HG03135 (cell line): Measurements from ENCODE around the gene KRTAP4-12.
"Not testable (repeated sequence)": the region's sequence is repeated elsewhere in the genome, so short reads cannot be mapped to it uniquely, and the experiment has no call there.

Source experiments
- ATAC-seq: cut with Tn5 transposase; IDR thresholded peaks from one replicate; pipeline ENCODE4 v1.9.1; 2021; ENCODE audit warnings: mild to moderate bottlenecking, moderate library complexity; ENCODE audit not compliant: unreplicated experiment

KRTAP4-12 gene

DNA sequence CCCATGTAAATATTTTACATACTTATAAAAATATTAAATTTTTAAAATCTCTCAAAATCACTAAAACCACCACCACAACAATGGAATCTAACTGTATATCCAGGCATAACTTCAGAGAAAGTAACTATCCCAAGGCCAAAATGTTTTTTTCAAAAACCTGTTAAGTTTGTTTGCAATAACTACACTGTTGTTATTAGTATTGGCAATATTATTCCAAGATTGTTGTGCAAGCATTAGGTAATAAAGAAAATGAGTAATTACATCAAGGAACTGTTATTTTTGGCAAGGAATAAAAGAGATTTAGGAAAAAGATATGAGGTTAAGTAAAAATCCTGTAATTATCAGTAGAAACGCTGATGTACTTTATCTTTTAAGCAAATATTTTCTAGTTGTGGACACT, 3.4 kb upstream of the KRTAP4-12 start:
- no peak for ATAC-seq

DNA sequence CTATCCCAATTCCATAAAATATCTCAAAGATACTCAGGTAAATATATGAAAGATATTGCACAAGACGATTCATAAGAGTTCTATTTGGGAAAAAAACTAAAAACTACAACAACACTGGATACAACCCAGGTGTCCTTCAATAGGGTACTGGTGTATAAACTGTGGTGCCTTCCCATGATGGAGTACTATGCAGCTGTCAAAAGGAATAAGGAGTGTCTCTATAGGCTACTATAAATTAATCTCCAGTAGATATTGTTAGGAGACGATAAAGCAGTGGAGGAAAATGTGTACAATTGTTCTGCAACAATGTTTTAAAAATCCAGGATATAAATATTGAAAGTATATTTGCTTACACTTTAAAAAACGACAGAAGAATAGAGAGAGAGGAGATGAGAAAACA, 2.4 kb upstream of the KRTAP4-12 start:
- no peak for ATAC-seq

DNA sequence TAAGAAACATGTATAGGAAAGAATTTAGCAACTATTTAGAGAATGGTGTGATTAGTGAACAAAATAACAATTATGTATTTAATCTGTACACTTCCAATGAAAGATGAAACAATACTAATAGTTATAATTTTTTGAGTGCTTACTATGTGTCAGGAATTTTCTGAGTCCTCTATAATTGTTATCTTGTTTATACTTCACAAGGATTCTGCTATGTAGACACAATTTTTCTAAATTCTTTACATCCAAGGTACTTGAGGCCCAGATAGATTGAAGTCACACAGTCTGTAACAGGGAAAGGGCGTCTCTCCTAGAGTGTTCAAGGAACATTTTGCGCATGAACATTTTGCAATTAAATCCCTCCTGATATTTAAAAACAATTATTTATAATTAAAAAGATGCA, 1.1 kb upstream of the KRTAP4-12 start:
- no peak for ATAC-seq

DNA sequence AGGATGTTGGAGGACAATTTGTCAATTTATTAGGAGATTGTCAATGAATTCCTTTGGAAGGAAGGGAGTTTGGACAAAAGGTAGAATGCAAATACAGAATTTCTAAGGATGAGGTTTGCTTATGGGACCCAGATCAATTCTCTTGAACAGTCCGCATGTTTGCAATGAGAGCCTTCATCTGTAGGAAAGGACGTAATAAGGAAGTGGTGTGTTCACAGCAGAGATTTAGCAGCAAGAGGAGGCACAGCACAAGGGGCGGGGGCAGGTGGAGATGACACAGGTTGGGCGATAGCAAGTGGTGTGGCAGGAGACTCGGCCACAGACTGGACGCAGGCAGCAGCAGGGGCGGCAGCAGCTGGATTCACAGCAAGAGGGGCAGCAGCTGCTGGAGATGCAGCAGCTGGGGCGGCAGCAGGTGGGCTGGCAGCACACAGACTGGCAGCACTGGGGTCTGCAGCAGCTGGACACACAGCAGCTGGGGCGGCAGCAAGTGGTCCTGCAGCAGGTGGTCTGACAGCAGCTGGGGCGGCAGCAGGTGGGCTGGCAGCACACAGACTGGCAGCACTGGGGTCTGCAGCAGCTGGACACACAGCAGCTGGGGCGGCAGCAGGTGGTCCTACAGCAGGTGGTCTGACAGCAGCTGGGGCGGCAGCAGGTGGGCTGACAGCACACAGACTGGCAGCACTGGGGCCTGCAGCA, 541 bp downstream of the KRTAP4-12 start:
- not testable (repeated sequence) for ATAC-seq

DNA sequence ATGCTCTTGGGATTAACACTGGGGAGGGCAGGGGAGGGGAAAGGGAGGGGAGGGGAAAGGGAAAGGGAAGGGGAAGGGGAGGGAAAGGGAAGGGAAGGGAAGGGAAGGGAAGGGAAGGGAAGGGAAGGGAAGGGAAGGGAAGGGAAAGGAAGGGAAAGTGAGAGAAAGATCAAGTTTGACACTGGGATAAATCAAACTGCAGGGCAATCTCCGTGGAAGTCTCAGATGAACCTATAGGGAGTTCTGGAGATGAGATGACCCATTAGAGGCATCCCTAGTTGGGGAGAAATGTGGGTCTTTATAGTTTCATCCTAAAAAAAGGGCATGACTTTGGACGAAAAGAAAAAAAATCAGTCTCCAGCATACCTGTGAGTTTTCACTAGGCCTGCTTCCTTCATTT, 2.2 kb downstream of the KRTAP4-12 start:
- no peak for ATAC-seq

DNA sequence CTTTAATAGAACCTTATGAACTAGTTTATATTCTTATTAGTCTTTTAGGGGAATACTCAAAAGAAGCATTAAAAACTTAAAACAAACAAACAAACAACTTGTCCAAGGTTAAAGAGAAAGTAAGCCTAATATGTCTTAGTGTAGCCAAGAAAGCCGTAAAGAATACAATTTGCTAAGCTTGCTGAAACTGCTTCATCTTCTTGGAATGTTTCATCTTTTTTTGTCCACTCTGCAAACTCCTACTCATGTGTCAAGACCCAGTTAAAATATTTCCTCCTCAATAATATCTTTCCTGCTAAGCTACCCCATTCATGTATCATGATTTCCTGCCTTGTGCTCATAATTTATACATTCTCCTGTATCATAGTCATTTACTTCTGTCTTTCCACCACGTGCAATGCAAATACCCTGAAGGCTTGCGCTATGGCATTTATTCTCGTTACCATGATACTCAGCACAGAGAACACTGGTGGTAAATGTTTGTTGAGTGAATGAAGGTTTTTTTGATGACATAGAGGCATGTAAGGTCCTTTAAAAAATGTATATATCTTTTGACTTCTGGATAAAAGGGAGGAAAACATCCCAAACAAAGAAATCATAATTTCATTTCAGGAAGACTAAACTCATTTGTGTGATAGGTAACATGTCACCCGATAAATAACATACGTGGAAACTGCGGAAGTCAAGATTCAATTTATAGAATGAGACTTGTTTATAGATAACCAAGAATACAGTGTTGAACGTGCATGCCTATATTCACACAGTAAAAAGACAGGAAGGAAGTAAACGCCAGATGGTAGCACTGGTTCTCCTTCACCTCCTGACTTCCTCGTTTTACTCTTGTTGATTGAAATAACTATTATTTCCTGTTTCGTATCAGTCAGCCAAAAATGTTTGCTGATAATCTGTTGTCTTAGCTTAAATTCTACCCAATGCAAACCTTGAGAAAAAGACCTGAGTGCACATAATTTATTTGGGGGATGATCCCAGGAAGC, 4.0 kb downstream of the KRTAP4-12 start:
- not testable (repeated sequence) for ATAC-seq

DNA sequence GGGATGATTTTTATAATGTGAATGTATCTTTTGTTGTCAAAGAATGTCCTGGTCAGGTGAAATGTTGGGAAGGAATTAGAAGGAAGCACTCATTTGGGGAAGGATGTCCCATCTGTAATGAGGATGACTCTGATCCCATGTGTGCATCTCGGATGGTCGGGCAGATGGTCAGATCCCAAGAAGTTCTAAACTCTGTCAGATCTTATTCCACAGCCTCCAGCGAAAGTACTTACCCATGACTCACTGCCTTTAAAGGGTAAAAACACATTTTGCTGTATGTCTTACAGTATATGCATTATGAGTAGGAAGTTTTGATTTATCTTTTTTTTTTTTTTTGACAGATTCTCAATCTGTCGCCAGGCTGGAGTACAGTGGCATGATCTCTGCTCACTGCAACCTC, 5.3 kb downstream of the KRTAP4-12 start:
- ATAC-seq, result no peak

DNA sequence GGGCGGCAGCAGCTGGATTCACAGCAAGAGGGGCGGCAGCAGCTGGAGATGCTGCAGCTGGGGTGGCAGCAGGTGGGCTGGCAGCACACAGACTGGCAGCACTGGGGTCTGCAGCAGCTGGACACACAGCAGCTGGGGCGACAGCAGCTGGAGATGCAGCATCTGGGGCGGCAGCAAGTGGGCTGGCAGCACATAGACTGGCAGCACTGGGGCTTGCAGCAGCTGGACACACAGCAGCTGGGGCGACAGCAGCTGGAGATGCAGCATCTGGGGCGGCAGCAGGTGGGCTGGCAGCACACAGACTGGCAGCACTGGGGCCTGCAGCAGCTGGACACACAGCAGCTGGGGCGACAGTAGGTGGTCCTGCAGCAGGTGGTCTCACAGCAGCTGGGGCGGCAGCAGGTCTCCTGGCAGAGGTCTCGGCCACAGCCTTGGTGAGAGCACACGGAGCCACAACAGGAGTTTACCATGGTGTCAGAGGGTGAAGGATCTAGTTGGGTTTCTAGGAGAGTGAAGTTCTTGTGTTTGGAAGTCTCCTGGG, 6.1 kb downstream of the KRTAP4-12 start, which contains the start of gene KRTAP4-11:
TSS of gene KRTAP4-11 (minus strand) at position 528 of the 541 bp plus-strand sequence. CDS start at position 470, 58 bp downstream.
- ATAC-seq, result not testable (repeated sequence)

DNA sequence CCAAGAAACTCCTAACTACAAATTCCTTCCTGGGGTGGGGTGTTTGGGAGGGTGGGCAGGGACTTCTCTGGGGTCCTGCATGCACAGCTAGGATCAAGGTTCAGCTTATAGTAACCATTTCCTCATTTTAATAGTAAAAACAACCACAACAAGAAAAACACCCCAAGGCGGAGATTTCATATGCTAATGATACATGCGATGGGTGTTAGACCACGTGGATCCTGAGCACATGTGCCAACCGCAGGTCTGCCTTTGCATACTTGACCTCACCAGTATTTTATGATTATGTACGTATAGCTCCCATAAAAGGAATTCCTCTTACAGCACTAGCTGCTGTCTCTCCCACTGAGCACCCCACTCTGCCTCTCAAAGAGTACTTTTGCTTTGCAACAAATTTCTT, 7.7 kb downstream of the KRTAP4-12 start:
- ATAC-seq, result no peak

DNA sequence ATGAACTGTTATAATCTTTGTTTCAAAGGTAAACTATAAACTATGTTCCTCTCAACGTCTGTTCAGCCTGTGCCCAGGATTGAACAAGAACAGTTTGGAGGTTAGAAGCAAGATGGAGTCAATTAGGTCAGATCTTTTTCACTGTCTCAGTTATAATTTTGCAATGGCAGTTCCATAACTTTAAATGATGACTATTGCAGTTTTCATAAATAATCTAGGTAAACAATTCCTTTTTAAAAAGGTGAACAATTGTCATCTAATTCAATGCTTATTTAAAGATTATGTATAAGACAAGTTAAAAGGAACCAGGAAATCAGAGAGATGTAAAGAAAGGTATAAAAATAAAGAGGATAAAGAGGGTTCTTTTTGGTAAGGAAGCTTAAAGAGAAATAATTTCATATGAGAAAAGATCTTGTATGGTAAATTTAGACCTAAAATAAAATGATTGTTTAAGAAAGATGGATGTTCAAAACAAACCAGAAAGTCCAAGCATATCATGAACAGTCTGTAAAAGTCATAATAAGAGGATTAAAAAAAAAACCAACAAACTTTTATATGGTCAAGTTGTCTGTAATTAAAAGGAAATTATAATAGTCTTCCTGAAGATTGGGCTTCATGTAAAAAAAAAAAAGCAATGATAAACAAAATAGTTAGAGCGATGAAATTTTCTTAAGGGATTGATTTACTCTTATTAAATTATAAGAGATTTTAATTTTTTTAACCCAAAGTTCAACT, 12.7 kb downstream of the KRTAP4-12 start:
- ATAC-seq, result no peak

DNA sequence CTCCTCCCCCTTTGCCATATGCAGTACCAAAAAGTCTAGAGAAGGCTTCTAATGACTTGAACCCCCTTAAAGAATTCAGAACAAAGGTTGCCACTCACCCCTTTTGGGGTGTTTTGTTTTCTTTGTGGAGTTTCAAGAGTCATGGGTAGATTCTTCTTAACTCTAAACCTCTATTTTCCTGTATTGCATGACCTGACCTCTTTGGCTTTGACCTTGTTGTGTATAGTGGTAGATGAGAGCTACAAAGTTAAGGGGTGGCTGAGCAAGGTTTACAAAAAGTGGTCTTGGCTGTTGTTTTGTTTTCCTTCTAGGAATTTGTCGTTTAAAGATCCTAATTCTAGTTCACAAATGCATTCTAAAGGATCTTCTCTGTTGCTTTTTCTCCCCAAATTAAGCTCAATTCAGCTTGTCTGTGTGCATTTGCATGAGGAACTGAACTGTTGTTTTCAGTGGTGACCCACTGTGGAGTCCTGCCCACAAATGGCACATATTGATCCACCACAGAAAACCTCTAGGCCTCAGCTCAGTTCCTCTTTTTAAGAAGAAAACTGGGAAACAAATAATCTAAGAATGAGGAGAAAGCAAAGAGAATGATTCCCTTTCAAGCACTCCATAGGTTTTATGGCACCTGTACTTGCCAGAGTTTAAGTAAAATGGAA, 15.1 kb downstream of the KRTAP4-12 start:
- ATAC-seq, result not testable (repeated sequence)

DNA sequence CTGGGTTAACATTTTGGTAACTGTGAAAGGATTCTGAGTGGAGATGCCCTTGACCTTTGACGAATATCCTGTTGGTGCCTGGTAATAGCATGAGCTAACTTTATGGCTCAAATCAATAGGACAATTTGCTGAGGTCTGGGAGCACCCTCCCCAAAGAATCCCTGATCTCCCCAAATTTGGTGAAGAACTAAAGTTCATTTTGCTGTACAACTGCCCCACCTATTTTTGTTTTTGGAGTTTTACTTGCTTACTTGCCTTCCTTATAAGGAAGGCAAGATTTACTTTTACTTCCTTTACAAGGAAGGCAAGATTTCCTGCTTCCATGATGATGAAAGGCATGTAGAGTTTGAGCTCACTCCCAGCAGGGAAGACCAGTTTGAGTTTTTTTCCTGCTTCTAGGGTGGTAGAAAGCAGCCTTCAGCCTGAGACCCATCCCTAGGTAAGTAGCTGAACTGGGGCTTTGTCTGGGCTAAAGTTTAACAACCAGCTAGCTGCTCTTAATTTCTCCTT, 16.0 kb downstream of the KRTAP4-12 start:
- ATAC-seq, result no peak

DNA sequence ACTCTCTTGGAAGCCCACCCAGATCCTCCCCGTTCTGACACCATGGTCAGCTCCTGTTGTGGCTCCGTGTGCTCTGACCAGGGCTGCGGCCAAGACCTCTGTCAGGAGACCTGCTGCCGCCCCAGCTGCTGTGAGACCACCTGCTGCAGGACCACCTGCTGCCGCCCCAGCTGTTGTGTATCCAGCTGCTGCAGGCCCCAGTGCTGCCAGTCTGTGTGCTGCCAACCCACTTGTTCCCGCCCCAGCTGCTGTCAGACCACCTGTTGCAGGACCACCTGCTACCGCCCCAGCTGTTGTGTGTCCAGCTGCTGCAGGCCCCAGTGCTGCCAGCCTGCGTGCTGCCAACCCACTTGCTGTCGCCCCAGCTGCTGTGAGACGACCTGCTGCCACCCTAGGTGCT, 18.6 kb downstream of the KRTAP4-12 start, which contains the start of gene KRTAP4-9:
TSS of gene KRTAP4-9 (plus strand) at position 43 of the 400 bp plus-strand sequence. CDS start at position 43, 0 bp downstream.
- ATAC-seq, result not testable (repeated sequence)

DNA sequence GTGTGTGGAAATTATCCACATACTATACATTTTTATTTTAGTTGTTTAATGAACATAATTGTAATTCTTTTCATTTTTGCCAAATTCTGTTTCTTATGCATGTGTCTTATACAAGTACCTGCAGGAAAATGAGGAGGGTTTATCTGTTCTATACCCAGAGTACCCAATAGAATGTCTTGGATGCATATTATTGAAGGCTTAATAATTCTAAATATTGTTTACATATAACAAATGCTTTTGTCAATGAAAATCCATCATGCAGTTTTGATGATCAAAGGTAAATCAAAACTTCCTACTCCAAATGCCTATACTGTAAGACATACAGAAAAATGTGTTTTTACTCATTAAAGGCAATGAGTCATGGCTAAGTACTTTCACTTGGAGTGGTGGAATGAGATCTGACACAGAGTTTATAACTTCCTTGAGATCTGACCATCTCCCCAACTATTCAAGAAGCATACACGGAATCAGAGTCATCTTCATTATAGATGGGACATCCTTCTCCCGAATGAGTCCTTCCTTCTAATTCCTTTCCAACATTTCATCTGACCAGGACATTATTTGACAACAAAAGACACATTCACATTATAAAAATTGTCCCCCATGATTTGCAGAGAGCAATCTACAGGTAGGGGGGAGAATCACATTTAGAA, 19.5 kb downstream of the KRTAP4-12 start:
- not testable (repeated sequence) for ATAC-seq

DNA sequence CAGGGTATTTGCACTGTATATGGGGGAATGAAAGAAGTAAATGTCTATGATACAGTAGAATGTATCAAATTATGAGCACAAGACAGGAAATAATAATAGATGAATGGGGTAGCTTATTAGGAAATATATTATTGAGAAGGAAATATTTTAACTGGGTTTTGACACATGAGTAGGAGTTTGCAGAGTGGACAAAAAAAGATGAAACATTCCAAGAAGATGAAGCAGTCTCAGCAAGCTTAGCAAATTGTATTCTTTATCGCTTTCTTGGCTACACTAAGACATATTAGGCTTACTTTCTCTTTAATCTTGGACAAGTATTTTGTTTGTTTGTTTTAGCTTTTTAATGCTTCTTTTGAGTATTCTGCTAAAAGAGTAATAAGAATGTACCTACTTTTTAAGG, 20.1 kb downstream of the KRTAP4-12 start:
- ATAC-seq, result no peak

DNA sequence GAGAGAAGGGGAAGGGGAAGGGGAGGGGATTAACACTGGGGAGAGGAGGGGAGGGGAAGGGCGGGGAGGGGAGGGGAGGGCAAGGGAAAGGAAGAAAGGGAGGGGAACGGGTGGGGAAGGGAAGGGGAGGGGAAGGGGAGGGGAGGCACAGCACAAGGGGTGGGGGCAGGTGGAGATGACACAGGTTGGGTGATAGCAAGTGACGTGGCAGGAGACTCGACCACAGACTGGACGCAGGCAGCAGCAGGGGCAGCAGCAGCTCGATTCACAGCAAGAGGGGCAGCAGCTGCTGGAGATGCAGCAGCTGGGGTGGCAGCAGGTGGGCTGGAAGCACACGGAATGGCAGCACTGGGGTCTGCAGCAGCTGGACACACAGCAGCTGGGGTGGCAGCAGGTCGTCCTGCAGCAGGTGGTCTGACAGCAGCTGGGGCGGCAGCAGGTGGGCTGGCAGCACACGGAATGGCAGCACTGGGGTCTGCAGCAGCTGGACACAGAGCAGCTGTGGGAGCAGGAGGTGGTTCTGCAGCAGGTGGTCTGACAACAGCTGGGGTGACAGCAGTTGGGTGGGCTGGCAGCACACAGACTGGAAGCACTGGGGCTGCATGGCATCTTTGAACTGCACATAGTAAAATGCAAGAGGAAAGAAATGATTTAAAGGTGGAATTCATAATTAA, 22.3 kb downstream of the KRTAP4-12 start, which contains the start of gene KRTAP4-16:
TSS of gene KRTAP4-16 (minus strand) at position 624 of the 674 bp plus-strand sequence. CDS start at position 624, 0 bp downstream.
- no peak for ATAC-seq

DNA sequence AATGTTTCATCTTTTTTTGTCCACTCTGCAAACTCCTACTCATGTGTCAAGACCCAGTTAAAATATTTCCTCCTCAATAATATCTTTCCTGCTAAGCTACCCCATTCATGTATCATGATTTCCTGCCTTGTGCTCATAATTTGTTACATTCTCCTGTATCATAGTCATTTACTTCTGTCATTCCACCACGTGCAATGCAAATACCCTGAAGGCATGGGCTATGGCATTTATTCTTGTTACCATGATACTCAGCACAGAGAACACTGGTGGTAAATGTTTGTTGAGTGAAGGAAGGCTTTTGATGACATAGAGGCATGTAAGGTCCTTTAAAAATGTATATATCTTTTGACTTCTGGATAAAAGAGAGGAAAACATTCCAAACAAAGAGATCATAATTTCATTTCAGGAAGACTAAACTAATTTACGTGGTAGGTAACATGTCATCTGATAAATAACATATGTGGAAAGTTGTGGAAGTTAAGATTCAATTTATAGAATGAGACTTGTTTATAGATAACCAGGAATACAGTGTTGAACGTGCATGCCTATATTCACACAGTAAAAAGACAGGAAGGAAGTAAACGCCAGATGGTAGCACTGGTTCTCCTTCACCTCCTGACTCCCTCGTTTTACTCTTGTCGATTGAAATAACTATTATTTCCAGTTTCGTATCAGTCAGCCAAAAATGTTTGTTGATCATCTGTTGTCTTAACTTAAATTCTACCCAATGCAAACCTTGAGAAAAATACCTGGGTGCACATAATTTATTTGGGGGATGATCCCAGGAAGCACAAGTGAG, 24.1 kb downstream of the KRTAP4-12 start:
- ATAC-seq, result not testable (repeated sequence)

DNA sequence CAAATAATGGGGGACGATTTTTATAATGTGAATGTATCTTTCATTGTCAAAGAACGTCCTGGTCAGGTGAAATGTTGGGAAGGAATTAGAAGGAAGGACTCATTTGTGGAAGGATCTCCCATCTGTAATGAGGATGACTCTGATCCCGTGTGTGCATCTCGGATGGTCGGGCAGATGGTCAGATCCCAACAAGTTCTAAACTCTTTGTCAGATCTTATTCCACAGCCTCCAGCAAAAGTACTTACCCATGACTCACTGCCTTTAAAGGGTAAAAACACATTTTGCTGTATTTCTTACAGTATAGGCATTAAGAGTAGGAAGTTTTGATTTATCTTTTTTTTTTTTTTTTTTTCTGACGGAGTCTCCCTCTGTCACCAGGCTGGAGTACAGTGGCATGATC, 25.5 kb downstream of the KRTAP4-12 start:
- no peak for ATAC-seq
